SH-SY5Y (cell line): ENCODE data around the gene LTB.

Source experiments
- GATA2 ChIP-seq: IDR thresholded peaks from 2 replicates; pipeline ENCODE4 v1.6.1; 2011; ENCODE audit warnings: mild to moderate bottlenecking, low read depth, low read length
- GATA3 ChIP-seq: IDR thresholded peaks from 2 replicates; pipeline ENCODE4 v1.6.1; 2011; ENCODE audit warnings: low read depth, mild to moderate bottlenecking, low read length, moderate library complexity

The LTB gene

DNA sequence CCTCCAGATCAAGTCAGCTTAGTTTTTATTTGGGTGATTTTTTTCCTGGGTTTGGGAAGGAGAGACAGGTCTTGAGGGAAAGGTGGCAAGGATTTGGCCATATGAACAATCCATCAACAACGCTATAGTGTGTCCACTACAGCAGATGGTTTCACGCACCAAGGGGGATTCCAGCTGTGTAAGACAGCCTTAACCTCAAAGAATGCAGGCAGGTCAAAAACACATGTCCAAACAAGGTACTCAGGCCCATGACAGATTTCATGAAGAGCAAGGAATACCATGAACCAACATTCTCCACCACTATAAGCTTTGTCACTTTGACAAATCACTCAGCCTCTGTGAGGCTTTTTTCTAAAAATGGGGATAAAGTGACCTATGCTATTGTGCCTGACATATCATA is 34.8 kb upstream of the LTB start:
- no peak for TF ChIP-seq GATA3
- no peak for TF ChIP-seq GATA2

DNA sequence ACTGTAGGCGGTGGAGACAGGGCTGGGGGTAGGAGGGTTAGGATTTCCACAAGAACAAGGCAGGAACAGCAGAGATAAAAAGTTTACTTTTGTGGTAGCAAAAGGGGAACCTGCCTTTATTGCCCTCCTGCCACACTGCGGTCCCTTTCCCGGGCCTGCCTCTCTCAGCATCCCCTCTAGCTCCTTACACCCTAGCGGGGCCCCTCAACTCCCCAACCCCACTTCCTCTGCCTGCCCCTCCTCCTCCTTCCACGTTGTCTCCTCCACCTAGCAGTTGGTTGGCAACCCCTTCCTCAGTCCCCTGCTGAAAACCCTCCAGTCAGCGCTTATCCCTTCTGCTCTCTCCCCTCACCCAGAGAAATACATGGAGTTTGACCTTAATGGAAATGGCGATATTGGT is 33.5 kb upstream of the LTB start:
- TF ChIP-seq GATA3 (no peak), GATA2 (no peak)

DNA sequence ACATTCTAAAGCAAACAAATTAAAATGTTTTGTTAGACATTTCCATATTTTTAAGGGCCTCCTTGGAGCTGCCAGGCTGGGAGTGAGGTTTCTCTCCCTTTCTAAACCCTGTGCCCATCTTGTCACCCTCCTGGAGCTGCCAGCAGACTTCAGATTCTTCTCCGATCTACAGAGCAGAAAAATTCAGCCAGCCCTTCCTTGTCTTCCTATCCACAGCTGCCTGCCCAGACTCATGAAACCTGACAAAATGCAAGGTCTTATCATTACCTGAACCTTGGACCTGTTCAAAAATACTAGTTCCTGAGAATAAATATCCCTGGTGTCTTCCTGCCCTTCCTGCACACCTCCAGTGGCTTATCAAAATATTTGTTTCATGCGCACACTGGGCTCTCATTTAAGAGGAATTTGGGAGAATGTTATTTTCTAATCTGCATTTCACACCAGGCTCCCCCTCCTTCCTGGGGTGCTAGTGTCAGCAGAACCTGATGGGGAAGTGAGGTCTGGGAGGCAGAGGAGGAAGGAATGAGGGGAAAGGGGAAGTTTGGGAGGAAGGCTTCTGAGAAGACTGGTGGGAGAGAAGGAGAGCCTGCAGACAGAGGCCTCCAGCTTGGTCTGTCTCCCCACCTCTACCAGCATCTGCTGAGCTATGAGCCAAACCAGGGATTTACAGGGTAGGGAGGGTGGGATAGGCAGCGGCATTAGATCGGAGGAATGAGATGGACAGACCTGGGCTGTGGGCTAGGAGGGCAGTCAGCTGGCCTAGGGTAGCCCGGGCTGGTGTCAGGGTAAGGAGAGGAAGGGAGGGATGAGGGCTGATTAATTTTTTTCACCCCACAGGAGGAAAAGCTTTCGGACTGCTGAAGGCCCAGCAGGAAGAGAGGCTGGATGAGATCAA is 32.7 kb upstream of the LTB start, which contains the start of gene AIF1:
AIF1 (plus strand) TSS at position 551 of the 895 bp plus-strand sequence; CDS start at position 647, 96 bp downstream.
- TF ChIP-seq GATA2 (no peak), GATA3 (no peak)

DNA sequence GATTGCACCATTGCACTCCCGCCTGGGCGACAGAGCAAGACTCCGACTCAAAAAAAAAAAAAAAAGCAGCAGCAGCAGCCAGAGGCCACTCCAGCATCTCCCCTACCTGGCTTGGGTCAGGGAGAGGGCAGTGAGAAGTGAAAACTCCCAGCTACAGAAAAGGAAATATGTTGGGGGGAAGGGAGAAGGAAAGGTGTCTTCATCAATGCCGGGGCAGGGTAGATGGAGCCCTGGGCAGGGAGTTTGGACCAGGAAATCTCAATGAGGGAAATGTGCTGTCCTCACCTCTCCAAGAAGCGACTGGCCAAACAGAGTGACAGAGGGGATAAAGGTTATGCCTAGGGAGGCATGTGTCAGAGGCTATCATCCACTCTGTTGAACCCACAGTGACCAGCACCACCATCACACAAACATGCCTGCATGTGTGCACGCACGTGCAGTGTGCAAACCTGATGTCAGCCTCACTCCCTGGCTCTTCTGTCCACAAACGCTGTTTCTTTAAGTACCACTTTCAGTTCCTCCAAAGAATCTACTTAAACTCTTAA is 31.9 kb upstream of the LTB start:
- no peak for TF ChIP-seq GATA2
- no peak for TF ChIP-seq GATA3

DNA sequence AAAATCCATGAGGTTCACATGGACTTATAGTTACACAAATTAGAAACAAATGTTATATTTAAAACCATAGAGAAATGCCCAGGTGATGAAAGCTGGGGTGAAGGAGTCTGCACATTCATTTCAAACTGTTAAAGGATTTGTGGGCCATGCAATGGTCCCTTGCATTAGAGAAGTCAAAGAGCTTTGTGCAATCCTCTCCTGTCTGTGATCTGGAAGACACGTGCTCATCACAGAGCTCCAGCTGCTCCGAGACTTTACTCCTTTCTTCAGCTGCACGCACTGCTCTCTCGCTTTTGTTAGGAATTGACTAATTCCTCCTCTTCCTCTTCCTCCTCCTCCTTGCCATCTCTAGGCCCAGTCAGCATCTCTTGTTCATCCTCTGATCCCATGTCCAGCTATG is 28.7 kb upstream of the LTB start:
- TF ChIP-seq GATA2, result no peak
- TF ChIP-seq GATA3, result no peak

DNA sequence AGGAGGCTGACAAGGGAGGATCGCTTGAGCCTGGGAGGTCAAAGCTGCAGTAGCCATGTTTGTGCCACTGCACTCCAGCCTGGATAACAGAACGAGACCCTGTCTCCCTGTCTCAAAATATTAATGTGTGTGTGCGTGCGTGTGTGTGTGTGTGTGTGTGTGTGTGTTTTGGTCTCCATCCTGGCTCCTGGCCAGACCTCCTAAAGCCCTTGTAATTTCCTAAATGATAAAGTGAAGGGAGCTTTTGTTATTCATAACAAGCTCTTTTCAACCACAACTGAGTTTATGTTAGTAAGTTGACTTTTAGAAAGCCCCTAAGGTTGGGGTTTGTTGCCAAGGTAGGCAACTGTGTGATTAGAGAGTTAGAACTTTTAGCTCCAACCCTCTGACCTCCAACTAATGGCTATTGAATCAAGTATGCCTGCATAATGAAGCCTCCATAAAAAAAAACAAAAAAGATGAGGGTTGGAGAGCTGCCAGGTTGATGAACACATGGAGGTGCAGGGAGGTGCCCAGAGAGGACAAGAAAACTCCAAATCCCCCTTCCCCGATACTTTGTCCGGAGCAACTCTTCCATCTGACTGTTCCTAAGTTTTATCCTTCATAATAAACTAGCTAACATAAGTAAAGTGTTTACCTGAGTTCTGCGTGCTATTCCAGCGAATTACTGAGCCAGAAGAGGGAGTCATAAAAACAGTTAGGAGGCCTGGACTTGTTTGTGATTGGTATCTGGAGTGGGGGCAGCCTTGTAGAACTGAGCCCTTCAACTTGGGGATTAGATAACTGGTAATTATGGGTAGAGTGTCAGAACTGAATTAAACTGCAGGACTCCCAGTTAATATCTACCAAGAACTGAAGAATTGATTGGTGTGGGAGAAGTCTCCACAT is 27.5 kb upstream of the LTB start:
- no peak for TF ChIP-seq GATA2
- TF ChIP-seq GATA3, result no peak

DNA sequence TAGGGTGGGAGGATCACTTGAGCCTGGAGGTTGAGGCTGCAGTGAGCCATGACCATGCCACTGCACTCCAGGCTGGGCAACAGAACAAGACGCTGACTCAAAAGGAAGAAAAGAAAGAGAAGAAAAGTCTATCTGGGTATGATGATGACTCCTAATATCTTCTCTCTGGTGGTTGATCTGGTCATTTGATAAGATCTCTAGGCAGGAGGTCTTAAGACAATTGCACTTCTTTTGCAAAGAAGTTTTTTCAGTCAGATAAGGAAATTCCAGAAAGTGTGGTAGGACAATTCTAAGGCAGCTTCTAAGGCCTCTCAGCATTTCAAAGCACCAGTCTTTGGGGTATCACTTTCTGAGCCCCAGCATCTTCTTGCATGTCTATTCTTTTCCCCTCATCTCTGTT is 25.1 kb upstream of the LTB start:
- no peak for TF ChIP-seq GATA3
- no peak for TF ChIP-seq GATA2

DNA sequence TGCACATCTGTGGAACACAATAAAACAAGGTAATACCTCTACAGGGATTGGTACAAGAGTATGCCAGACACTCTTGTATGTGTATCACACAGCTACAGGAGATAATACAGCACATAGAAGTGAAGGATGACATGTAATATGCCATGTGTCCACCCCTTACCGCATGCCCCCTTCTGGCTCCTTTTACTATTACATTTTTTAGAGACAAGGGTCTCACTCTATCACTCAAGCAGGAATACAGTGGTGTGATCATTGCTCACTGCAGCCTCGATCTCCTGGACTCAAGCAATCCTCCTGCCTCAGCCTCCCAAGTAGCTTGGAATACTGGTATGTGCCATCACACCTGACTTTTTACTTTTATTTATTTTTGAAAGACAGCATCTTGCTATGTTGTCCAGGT is 14.8 kb upstream of the LTB start:
- no peak for TF ChIP-seq GATA2
- no peak for TF ChIP-seq GATA3

DNA sequence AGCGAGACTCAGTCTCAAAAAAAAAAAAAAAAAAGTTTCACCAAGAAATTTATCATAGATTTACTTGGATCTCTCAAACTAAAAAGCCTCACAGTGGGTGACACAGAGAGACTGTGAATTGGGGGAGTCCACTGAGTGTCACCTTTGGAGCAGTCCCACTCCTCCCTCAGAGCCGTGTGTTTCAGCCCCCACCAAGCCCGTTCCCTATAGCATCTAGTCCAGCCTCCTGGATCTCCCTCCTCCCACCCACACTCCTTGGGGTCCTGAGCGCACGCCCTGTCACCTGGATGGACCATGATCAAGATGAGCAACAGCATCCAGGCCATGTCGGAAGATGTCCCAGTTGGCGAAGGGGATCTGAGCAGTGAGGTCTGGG is 10.2 kb upstream of the LTB start:
- TF ChIP-seq GATA3, result no peak
- no peak for TF ChIP-seq GATA2

DNA sequence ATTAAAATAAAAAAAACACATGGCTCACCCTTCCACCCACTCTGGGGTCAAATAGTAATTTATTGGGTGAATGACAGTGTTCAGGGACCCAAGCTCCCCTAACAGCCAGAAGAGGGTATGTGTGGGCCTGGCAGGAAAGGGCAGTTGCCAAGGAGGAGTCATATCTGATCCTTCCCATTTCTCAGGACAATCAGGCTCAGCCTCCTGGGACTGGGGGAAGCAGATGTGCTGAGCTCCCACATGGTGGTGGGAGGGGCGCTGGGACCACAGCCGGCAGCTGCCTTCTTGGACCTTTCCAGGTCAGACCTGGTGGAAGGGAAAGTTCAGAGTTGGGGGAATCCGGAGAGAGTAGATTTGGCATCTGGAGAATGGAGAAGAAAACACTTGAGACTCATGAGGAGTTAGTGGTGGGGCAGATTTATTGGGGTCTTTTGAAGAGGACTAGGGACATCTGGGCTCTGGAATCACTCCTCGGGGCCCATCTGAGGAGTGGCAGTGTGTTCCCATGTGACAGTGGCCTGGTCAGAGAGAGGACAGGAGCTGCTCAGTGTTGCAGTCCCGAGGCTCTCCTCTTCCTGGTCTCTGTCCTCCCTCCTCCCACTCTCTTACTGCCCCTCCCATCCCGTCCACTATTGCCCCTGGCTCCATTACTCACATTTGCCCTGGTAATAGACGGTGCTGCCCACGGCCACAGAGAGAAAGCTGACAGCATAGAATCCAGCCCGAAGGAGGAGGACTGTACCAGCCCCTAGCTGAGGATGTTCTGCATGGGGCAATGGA is 6.8 kb upstream of the LTB start:
- no peak for TF ChIP-seq GATA3
- no peak for TF ChIP-seq GATA2

DNA sequence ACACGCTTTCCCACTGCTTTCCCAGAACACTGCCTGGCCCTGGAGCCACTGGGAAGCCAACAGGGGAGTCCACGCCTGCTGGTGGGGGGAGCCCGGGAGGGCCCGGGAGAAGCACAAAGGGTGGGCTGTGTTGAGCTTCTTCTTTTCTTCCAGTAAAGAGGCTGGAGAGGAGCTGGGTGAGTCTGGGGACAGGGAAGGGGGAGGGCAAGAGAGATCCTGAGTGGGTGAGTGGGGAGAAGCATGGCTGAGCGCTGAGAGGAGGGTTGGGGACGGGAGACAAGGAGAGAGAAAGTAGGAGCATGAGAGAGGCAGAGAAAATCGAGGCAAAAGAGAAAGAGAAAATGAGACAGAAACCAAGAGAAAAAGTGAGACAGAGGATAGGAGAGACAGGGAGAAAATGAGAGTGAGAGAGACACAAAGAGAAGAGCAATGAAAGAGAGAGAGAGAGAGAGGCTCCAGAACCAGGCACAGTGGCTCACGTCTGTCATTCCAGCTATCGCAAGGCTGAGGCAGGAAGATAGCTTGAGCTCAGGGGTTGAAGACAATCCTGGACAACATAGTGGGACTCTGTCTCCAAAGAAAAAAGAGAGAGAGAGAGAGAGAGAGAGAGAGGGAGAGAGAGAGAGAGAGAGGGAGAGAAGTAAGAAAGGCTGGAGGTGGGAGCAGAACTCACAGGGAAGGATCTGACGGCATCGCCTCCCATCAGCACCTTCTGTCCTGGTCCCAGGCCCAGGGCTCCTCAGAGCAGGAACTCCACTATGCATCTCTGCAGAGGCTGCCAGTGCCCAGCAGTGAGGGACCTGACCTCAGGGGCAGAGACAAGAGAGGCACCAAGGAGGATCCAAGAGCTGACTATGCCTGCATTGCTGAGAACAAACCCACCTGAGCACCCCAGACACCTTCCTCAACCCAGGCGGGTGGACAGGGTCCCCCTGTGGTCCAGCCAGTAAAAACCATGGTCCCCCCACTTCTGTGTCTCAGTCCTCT is 5.9 kb upstream of the LTB start:
- TF ChIP-seq GATA3, result no peak
- TF ChIP-seq GATA2, result no peak

DNA sequence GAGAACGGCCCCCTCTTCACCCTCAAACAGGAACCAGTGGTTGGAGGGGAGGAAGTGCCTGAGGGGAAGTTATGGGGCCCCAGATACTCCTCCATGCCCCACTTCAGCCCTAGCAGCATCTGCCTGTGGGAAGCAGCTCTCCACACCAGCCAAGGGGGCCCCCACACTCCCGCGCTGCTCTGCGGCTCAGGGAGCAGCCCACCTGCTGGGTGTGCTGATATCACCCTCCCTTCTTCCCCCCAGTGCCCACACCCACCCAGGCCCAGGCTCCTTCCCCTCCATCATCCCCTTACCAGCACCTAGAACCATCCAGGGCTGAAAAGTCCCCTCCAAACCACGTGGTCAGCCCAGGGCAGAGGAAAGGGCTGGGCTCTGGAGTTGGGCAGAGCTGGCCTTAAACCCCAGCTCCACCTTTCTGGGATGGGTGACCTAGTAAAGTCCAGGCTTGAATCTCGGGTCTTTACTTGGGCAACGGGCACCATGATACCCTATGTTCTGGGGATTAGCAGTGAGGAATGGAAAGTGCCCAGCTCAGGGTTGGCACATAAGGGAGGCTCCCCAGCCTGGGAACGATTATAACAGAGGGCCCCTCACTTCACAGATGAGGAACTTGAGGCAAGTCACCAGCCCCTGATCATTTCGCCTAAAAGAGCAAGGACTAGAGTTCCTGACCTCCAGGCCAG is 4.5 kb upstream of the LTB start:
- TF ChIP-seq GATA3, result no peak

DNA sequence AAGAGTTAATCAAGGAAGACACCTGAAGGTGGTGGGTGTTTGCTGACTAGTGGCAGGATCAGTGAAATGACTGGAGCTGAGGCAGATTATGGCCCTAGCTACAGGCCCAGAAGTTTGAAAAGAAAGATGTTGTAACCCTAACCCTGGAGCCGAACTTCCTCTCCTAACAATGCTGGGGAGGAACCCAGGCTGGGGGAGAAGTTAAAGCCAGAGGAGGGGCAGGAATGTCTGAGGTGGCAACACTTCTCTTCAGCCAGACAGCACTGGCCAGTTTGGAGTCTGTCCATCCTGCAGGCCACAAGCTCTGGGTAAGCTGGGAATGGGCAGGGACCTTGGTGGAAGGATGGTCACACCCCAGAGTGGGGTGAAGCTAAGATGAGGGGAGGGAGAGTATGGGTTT is 3.8 kb upstream of the LTB start, which contains the start of gene LST1:
LST1 (plus strand) TSS at position 270 of the 400 bp plus-strand sequence. CDS start 1,023 bp downstream, outside the sequence.
- TF ChIP-seq GATA3 (no peak), GATA2 (no peak)
